Kidney (tissue), 14 donors: ENCODE results near the gene ADAMTS8. TPM values are rescaled to one million over a fixed set of nuclear protein-coding genes. Genes with fewer than 3 reads are reported as not detected.
A peak's percentile ranks its signal among the peaks of the same experiment; 100 is the strongest.

Source experiments
- DNase-seq, 5 donors: peaks; one replicate each; pipeline ENCODE4 v3.0.0-alpha.2; 2013 to 2020
- FAIRE-seq: peaks from 2 replicates; lab custom pipeline; 2012; peaks lifted over from hg19 to GRCh38; lab: Jason Lieb, UNC
- H3K27ac ChIP-seq, 2 donors: one replicate each; pipeline ENCODE4 v1.7.0; 2013; ENCODE audit warnings: low read depth in 2 of 2, low read length in 2 of 2, inconsistent platforms in 1 of 2
- H3K27me3 ChIP-seq: one replicate; pipeline ENCODE4 v1.7.1; 2013; ENCODE audit warnings: low read length, inconsistent platforms; ENCODE audit not compliant: control insufficient read depth, insufficient read depth
- H3K36me3 ChIP-seq, 3 donors: one replicate each; pipeline versions ENCODE4 v1.7.0 to v1.7.1; 2013; ENCODE audit warnings: low read length in 3 of 3, control low read depth in 1 of 3, inconsistent platforms in 1 of 3; ENCODE audit not compliant: insufficient read depth in 3 of 3, control insufficient read depth in 2 of 3
- H3K4me1 ChIP-seq, 3 donors: one replicate each; pipeline versions ENCODE4 v1.7.0 to v1.7.1; 2013; ENCODE audit warnings: low read length in 3 of 3, inconsistent platforms in 1 of 3, low read depth in 1 of 3; ENCODE audit not compliant: control insufficient read depth in 2 of 3, insufficient read depth in 2 of 3
- H3K4me3 ChIP-seq, 3 donors: one replicate each; pipeline versions ENCODE4 v1.7.0 to v1.8.1; 2013; ENCODE audit warnings: low read length in 3 of 3, control low read depth in 1 of 3, inconsistent platforms in 1 of 3
- H3K9ac ChIP-seq, 3 donors: one replicate each; pipeline versions ENCODE4 v1.7.0 to v1.7.1; 2013; ENCODE audit warnings: low read length in 3 of 3, control low read depth in 1 of 3, inconsistent platforms in 1 of 3
- H3K9me3 ChIP-seq, 3 donors: one replicate each; pipeline versions ENCODE4 v1.7.0 to v1.7.1; 2013; ENCODE audit warnings: low read length in 3 of 3, control low read depth in 1 of 3, inconsistent platforms in 1 of 3; ENCODE audit not compliant: control insufficient read depth in 2 of 3, insufficient read depth in 1 of 3
- CTCF ChIP-seq: IDR thresholded peaks from 3 replicates; pipeline ENCODE4 v1.5.1; 2012; ENCODE audit warnings: mild to moderate bottlenecking, moderate library complexity, borderline replicate concordance; ENCODE audit not compliant: insufficient read depth; ENCODE audit errors: extremely low read depth
- intact Hi-C: fragments of 100-400 bp; cut with DNase I; formaldehyde crosslinking; loops from one replicate; pipeline ENCODE4 v1.11.1; 2022
- polyA plus RNA-seq: library from polyadenylated mRNA; stranded (reverse); fragments of 350-450 nt; fragmentation: Illumina TruSeq; extraction: RNeasy Lipid Tissue Mini Kit (QIAGEN cat#74804); gene quantifications from one replicate; pipeline ENCODE4 v1.2.3, GENCODE V29; 2014; ENCODE audit warnings: low read depth, low replicate concordance; ENCODE audit not compliant: insufficient read depth
- total RNA-seq: library from RNA; stranded (reverse); fragmentation: NEBNext Ultra II Directional; extraction: Animal tissue kit (Norgen Biotek cat#: 25700); gene quantifications from one replicate; pipeline ENCODE4 v1.2.1, GENCODE V29; 2021
- donor health status: control.
- donor health status: control.
- donor health status: control.
- donor health status: control.
- donor health status: control.
- donor health status: DM: yes; HTN: yes; CAD: no.
- donor health status: Normal renal cell carcinoma (clear cell type).

ADAMTS8 gene
- total and polyA plus RNA-seq, 2 donors from 2014 or later, result 1.2 to 1.6 TPM

DNA sequence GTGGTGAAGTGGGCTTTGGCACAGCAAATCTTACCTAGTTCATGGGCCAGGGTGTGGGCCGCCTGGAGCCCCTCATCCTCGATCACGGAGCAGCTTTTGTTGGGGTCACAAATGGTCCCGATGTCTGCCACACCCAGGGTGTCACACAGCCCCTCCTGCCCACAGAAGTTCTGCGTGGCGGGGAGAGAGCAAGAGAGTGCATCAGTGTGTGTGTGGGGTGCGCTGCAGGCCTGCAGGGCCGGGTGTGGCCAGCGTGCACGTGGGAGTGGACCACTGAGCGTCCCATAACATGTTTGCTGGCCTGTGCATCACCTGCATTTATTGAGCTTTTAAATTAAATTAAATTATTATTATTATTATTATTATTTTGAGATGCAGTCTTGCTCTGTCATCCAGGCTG, 11.5 kb downstream of the ADAMTS8 start:
- TF ChIP-seq CTCF, result no peak
- no peak for FAIRE-seq

GRCh38 chr11:130416530-130416882, 11.9 kb downstream of the ADAMTS8 start:
- no peaks in the 10 kb centered on the region for H3K36me3 ChIP-seq
- no peak for TF ChIP-seq CTCF
- H3K27ac ChIP-seq, result no peak overlapping the region
- peaks cover 0 to 2% (median 0%) of the 10 kb centered on the region in 3 donors for H3K4me1 ChIP-seq
- no peak overlapping the region for H3K4me3 ChIP-seq
- FAIRE-seq, result no peak
- no peak overlapping the region for H3K9ac ChIP-seq
- H3K9me3 ChIP-seq, result no peaks in the 10 kb centered on the region
- no peak for DNase-seq
- no peaks in the 10 kb centered on the region for H3K27me3 ChIP-seq
- intact Hi-C loops, result no loop called here

More for the DNA sequence above, 11.5 kb downstream of the ADAMTS8 start:
- no peaks in the 10 kb centered on the region for H3K27me3 ChIP-seq
- H3K9ac ChIP-seq, result no peak overlapping the region
- H3K4me3 ChIP-seq, result no peak overlapping the region
- intact Hi-C loops, result no loop called here
- H3K36me3 ChIP-seq, result no peaks in the 10 kb centered on the region
- DNase-seq, result no peak
- no peaks in the 10 kb centered on the region for H3K9me3 ChIP-seq
- H3K4me1 ChIP-seq, result peaks cover 0 to 2% (median 0%) of the 10 kb centered on the region in 3 donors
- H3K27ac ChIP-seq, result no peak overlapping the region

- intact Hi-C loops, result no loop called here
- Histone ChIP-seq H3K4me1 (peaks cover 0 to 2% (median 0%) of the 10 kb centered on the region in 3 donors), H3K9ac (no peak overlapping the region), H3K9me3 (no peaks in the 10 kb centered on the region), H3K27me3 (no peaks in the 10 kb centered on the region), H3K27ac (no peak overlapping the region), H3K4me3 (no peak overlapping the region), H3K36me3 (no peaks in the 10 kb centered on the region)
- TF ChIP-seq CTCF, result no peak
- DNase-seq (peak in 4 of 5 donors; percentile 53 to 81 (median 78)), FAIRE-seq (no peak)
These were observed 12.5 kb downstream of the ADAMTS8 start for GRCh38 chr11:130415731-130416529.
